Amniotic epithelial cell (primary cell): ENCODE results near the gene FAM20A.

Experiments used
- DNase-seq: peaks from one replicate; pipeline ENCODE4 v3.0.0-alpha.2; 2010; ENCODE audit warnings: low read depth

FAM20A gene

DNA sequence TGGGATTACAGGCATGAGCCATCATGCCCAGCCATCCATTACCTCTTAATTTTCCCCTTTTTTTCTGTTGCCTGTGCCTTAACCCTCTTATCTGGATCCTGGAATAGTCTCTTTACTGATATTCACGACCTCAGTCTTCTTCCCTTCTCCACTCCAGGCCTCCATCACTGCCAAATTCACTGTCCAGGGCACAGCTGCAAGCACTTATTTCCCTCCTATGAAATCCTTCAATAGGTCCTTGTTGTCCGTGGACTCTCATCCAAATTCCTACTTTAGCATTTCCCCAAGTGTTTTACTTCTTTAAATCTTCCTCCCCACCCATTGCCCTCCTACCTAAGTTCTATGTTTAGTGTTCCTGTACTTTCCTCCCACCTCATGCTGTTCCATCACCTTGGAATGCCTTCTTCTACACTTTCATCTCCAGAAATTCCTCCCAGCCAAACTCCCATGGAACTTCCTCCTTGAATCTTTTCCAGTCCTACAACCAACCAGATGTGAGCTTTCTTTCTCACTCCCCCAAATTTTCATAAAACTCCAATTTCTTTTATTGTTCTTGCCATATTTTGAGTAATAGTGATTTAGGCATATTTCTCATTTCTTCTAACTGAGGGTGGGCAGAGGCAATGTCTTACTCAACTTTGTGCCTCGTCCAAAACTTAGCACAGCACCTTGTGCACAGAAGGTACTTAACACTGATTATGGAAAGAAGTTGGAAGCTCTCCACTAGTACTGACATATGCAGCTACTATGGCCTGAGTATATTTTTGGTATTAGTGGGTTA, 35.3 kb downstream of the FAM20A start:
- no peak for DNase-seq

DNA sequence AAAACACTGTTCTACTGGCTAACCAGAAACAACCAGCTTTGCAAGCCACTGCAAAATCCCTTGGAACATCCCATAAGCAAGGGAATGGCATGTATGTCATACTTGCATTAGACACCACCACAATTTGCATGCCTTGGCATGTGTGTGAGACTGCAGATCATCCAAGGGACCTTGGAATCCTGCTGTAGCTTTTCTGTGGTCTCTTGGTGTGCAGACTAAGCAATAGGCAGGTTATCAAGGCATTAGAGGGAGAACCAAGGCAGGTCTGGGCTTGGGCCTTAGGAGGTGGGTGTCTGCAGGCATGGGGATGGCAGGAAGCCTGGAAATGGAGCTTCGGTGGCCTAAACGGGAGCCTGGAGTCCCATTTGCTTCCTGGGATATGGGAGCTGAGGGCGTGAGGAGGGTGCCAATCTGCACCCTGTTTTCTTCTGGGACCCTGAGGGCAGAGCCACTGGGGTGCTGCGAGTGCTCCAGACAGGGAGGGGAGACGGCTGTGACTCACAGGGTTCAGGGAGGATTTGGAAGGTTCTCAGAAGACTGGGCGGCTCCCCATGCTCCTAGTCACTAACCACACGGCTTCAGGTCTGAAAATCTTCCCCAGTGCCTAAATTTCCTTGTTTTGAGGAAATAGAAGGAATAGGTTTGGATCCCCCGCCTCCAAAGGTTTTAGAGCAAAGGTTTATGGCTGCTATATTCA, 36.6 kb downstream of the FAM20A start:
- no peak for DNase-seq

DNA sequence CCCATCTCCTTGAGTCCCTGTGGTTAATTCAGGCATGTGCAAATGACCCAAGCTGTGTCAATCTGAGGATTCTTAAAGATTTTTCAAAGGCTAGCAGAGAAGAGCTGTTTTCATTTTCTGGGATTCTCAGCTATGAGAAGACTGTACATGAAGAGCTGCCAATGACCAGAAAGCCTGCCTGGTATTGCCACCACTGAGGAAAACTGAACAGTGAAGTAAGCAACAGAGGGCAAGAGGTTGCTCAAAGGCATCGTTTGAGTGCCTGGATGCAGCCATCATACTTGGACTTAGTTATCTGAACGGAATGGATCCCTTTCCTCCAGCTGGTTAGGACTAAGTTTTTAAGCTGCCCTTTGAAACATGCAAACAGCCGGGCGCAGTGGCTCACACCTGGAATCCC, 38.4 kb downstream of the FAM20A start:
- no peak for DNase-seq

DNA sequence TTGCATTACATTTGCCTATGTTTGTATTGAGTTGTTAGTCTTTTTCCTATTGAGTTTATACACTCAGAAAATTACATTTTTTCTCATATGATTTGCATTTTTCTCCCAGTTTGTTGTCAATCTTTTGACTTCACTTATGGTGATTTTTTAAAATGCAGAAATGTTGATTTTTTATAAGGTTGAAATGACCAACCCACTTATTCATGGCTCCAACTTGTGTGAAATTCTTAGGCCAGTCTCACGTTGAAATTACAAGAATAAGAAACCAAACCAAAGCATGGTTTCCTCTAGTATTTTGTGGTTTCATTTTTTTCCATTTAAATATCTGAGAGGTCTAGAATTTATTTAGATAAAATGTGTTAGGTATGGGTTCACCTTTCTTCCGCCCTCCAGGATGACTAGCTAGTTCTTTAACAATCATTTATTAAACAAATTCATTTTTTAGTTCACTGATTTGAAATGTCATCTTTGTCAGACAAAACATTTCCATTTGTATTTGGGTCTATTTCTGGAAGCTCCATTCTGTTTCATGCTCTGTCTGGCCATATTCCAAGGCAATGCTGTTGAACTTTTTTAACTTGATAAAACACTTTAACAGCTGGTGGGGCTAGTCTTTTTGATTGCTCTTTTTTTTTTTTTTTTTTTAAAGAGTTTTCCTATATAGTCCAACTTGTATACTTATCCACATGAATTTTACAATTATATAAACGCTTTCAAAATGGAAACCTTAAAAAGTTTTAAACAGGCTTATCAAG, 40.0 kb downstream of the FAM20A start:
- no peak for DNase-seq

DNA sequence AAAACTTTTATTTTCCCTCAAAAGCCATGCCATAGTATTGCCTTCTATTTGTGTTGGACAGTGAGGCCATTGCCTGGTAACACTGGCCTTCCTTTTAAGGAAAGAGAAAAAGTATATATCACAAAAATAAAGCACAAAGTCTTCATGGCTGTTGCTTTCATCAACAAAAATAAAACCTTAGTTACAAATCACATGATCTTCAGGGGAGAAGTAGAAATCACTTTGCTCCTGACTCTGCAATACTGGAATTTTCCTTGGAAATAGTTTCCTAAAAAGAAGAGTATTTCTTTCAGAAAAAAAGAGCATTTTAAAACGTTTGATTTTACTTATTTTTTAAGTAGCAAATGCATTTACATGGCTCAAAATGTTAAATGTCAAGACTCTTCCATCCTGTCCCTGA, 41.9 kb downstream of the FAM20A start:
- no peak for DNase-seq

DNA sequence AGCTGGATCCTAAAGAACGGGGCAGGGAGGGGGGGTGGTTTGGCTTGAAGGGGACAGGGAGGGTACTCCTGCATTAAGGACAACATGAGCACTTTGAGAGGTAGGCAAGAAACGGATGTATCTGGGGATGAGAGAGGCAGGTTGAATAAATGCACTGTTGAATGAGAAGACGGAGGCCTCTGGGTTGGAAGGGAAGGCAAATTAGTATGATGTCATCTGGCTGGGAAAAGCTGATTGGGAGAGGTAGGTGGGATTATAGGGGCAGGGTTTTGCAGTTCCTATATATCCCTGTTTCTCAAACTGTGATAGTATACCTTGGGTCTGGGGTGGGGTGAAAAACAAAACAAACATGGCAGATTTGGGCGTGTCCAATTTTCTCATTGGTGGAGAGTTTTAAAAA, 44.6 kb downstream of the FAM20A start:
- DNase-seq = no peak

DNA sequence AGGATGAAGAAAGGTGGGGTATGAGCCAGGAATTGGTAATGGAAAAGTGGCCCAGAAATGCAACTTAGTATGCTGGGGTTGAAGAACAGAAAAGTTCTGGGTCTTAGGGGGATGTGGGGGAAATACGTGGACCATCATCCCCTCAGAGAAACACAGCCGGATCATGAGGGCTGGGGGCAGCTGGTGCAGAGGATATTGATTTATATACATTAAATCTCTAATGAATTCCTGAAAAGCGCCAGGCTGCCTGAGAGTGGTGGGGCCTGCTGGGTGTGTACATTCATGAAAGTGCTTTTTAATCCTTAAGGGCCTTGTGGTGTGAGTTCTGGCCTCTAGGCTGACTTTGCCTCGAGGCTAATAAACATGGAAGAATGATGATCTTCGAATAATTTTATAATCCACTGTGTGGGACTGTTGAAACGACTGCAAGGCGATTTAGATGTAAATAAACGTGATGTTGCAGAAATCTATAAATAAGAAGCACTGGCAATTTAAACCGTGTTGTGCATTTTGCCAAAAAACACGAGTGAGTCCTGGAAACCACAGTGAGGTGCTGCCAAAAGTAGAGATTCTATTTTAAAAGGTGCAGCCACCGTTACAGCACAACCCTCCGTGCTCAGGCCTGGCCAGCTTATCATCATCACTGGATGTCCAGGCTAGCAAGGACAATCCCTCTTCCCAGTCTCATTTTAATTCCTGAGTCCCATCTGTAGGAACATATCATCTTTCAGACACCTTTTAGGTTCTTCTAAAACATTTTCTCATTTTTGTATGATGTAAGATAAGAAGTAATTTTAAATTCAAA, 56.9 kb downstream of the FAM20A start:
- no peak for DNase-seq

DNA sequence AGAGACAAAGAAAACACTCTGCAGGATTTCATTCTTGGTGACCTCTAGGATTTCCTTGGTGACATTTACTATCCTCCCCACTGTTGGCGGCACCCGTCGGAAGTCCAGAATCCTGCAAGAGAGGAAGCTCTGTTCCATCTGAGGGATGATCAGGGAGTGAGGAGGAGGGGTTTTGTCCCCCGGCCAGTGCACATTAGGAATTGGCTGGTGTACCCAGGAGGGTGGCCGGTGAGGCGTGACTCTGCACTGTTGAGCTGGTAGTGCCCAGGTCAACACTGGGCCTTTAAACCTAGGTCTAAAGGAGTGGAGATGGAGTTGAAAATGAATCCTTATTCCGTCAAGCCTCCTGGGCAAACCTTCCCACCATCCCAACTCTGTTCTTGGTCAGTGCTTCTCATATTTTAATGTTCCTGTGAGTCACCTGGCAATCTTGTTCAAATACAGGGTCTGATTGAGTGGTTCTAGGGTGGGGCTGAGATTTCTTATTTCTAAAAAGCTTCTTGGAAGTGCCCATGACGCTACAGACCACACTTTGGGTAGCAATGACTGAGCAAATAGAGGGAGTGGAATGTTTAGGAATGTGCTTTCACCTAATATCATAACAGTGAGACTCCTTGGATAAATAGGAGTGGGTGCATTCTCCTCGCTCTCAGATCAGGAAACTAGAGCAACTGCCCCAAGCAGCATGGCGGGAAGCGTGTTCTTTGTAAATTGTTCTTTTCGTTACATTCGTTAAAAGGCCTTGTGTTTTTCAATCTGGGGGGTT, 58.3 kb downstream of the FAM20A start:
- no peak for DNase-seq

DNA sequence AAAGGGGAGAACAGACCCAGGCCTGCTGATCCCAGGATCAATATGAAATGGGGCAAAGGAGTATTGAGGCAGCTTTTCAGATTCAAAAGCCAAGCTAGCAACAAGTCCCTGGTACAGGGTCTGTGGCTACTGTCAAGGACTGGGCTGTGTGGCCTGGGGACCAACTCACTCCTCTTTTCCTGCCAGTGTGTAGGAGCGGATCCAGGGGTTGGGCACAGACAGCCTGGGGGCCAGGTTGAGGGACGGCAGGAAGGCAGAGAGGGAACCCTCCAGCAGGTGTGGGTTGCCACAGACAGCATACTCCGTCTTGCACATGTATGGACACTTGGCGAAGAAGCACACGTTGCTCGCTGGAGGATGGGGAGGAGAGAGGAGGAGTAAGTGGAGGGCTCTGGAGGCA, 59.4 kb downstream of the FAM20A start:
- no peak for DNase-seq

DNA sequence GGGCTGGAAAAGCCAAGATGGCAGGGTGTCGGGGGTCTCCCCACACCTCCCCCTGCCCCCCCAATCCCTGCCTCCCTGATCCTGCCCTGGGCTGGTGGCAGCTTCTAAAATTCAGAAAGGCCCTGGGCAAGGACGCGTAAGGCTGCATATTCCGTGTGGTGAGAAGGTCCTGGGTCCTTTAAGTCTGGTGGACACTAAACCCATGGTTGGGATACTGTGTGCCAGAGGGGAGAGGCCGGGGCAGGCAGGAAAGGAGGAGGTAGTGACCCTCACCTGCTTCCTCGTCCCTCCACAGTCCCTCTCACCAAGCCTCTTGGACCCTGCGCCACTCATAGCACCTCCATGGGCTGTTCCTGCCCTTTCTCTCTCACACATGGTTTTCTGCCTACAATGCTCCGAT, 60.2 kb downstream of the FAM20A start:
- DNase-seq = no peak

DNA sequence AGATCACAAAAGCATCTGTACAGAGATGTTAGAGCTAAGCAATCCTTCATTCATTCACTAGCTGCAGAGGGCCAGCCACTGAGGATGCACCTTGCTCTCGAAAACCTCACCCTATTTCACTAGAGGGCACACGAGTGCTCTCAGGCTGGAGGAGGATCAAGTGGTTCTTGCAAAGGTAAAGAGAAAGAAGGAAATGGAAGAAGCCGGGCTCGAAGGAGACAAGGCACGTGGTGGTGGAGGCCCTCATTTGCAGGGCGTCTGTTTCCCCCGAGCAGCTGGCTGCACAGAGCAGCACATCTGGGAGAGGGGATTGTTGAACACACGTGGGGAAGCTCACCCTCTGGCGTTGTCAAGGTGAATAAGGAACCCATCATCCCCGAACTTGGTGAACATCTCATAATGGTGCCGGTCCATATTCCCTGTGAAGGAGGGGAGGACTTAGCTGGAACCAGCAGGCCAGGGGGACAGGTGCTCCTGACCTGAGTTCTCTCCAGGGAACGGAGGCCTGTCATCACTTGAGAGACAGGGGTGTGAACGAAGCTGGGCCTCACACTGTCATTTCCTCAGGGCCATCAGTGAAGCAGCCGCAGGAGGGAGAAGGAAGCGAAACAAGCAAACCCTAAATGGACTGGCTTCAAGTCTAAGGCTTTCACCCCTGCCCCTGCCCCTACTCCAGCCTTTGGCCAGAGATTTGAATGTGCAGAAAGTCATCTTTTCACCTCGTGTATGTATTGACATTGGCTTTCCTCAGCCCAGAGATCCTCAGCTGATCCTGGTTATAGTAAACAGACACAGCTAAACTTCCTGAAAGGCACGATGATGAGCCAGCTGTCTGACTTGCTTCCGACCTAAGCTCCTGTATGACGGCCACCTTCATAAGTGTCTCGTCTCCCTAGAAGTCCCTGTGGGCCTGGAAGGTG, 61.4 kb downstream of the FAM20A start:
- peak; percentile 53 for DNase-seq

DNA sequence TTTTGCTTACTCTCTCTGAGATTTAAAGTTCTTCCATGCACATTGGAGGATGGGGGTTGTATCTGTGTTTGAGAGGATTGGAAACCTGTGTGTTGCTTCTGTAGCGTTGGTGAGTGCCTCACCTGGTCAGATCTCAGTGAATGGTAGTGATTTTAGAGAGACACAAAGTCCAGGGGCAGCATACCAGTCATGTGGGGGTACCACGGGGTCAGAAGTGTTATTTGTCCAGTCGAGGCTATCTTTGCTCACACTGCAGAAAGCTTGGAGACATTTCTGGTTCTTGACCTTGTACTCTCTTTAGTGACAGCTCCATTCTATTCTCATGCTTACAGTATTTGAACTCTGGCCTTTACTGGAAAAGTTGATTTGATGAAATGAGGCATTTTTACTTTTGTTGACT, 65.2 kb downstream of the FAM20A start:
- DNase-seq = no peak

DNA sequence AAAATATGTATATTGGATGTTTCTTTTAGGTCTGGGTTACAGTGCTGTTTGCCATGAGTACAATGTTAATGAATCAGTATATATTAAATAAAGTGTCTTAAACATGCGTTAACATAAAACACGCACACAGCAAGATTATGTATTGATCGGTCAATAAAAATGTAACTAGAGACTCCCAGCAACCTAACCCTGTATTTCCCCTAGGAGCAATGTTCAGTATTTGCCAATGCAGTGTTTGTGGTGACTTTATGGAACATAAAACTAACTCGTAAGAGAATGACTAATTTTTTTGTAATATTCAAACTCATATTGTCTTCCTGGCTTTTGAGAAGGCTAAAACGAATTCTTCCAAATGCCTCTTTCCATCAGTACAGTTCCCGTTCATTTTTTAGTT, 66.5 kb downstream of the FAM20A start:
- DNase-seq = no peak

DNA sequence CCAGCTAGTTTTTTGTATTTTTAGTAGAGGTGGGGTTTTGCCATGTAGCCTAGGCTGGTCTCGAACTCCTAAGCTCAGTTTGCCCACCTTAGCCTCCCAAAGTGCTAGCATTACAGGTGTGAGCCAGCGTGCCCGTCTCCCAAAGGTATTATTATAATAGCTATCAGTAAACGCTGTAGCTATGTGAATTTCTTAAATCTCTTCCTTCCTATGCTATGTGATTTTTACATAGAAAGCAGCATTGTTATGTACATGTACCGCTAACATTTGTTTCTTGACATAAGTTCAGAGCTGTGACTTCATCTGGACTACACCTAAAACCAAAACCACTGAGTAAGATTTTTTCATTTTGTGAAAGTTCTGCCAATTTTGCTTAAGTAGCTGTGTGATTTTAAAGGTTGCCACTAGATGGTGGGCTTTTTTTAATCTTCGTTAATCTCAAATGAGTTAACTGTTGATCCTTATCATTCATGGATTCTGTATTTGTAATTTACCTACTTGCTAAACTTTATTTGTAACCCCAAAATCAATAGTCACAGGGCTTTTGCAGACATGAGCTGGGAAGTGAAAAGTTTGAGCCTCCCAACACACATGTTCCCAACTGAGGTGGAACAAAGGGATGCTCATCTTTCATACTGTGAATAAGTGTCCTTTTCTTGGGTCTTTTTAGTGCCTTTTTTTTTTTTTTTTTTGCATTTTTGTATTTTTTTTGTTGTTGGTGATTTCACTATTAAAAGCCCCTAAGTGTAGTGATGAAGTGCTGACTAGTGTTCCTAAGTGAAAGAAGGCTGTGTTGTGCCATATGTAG, 67.1 kb downstream of the FAM20A start:
- DNase-seq = peak; percentile 43

DNA sequence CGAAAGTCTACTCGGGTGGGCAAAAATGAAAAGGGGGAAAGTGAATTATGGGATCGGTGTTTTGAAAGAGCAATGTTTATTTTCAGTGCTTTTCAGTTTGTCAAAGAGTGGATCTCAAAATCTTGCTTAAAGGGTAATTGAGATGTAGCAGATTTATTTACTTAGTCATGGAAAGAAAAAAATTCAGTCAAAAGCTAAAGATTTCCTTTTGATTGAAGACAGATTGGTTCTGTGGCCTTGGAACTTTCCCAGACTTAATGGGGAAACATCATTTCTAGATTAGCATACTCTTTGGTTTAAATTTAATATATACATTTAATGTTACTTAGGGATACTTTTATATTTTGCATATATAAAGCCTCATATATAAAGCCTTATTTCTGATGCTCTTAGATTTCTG, 68.3 kb downstream of the FAM20A start:
- no peak for DNase-seq

DNA sequence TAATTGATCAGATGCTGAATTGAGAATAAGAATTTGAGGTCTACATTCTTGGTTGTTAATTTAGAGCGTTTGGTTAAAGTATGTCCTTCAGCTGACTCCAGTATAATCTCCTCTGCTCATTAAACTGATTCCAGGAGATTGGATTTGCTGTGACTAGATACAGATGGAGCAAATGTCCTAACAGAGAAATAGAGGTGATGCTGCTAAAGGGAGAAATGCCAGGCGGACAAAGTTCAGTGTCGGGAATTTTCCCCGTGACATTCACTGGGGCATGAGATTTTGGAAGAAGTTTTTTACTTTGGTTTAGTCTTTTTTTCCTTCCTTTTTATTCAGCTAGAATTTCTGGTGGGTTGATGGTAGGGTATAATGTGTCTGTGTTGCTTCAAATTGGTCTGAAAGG, 69.9 kb downstream of the FAM20A start:
- no peak for DNase-seq

DNA sequence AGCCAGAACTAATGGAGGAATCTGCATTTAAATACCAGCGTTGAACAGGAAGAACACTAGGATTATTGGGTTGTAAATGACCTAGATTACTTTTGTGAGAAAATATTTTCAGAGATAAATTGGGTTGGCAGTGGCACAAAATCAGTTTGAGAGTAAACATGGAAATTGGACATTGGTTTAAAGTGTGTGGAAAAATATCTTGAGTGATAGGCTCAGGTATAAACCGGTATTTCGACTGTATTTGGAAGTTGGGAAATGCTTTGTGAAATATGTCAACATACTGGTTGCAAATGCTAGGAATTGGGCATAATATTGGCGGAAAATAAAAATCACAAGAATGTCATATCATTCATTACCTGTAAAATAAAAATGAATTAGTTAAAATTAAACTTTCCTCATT, 73.9 kb downstream of the FAM20A start:
- no peak for DNase-seq

DNA sequence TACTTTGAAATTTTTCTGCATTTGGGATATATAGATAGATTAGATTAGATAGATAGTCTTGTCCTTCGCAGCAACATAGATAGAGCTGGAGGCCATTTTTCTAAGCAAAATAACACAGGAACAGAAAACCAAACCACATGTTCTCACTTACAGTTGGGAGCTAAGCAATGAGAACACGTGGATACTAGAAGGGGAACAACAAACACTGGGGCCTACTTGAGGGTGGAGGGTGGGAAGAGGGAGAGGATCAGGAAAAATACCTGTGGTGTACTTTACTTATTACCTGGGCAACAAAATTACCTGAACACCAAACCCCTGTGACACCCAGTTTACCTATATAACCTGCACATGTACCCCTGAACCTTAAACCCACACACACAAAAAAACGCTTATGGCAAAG, 74.6 kb downstream of the FAM20A start:
- no peak for DNase-seq

DNA sequence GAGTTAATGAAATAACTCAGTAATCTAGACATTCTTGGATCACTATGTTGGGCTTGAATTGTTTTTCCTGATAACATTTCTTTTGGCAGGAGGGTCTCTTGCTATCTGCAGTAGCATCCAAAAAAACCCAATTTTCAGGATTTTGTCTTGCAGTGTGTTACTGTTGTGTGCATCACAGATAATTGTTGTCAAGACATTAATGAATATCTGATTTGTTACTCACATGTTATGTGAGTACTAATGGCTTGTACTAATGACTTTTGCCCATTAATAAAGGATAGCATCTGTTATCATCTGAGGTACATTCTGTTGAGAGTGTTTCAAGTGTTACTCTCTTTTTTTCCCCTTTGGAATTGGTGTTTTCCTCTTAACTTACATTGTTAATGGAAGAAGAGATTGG, 78.9 kb downstream of the FAM20A start:
- no peak for DNase-seq

DNA sequence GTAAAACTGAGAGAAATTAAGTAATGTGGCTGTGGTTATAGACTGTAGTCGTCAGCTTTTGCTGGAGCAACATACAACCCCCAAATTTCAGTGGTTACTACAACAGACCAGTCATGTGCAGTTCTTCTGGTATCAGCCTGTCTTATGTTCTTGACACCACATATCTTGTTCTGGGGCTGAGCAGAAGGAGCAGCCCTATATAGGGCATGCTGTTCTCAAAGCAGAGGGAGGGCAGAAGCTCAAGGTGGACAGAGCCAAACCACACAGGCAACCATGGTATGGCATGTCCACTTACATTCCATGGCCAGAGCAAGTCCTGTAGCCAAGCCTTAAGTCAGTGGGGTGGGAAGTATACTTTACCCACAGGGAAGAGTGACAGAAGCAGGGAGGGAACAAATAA, 81.3 kb downstream of the FAM20A start:
- DNase-seq = peak; percentile 54
